GM19372 (cell line): ENCODE measurements around the gene ADH4.
"Not testable (repeated sequence)": the region's sequence is repeated elsewhere in the genome, so short reads cannot be mapped to it uniquely, and the experiment has no call there.

Experiments
- ATAC-seq: cut with Tn5 transposase; IDR thresholded peaks from one replicate; pipeline ENCODE4 v1.9.1; 2021; ENCODE audit warnings: mild to moderate bottlenecking, low read depth, moderate library complexity; ENCODE audit not compliant: unreplicated experiment

Gene ADH4

DNA sequence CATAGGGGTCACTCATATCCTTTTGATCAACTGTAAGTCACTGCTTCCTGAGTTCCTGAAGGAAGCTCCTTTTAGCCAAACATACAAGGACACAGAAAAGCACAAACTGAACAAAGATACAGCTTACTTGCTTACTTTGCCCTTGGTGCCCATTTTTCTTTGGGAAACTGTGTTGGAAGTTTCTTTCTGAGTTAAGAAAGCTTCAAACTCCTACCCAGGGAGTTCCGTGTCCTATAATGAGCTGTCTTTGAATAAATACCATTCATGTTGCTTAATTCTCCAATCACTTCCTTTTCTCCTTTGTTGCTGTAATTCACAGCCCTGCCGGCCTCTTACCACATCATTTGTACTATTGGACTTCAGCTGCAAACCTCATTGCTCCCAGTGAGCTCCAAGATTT, at the start of gene ADH4:
ADH4 (minus strand) TSS at position 228 of the 400 bp plus-strand sequence; CDS start at position 153, 75 bp downstream.
- ATAC-seq: no peak

DNA sequence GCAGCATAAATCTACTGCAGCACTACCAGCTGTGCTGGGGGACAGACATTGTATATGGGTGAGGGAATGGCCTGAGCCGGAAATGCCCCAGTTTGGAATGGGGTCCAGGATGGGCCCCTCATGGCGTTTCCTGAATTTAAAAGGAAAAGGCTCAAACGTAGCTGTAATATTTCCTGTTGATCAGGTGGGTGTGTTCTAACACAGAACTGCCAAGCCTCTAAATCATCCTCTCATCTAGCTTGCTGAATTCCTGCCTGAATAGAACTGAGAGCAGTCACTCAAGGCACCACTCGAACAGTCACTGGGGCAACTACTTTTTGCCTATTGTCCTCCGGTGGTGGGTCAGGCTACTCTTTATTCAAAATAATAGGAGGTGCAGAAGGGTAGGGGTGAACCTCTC, 46.2 kb upstream of the ADH4 start:
- ATAC-seq: no peak

DNA sequence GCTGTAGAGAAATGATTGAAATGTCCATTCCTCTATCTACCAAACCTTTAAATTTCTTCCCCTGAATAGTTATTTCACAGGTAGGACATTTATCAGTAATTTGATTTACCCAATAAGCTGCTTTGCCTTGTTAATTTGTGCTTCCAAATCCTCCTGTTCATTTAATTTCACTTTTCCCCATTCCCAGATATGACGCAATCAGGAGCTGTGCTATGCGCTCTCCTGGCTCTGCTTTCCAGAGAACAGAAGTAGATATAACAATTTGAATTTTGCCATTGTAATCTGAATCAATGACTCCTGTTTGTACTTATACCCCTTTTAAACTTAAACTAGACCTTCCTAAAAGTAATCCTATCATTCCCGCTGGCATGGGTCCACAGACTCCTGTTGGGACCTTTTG, 45.8 kb upstream of the ADH4 start:
- ATAC-seq: not testable (repeated sequence)

DNA sequence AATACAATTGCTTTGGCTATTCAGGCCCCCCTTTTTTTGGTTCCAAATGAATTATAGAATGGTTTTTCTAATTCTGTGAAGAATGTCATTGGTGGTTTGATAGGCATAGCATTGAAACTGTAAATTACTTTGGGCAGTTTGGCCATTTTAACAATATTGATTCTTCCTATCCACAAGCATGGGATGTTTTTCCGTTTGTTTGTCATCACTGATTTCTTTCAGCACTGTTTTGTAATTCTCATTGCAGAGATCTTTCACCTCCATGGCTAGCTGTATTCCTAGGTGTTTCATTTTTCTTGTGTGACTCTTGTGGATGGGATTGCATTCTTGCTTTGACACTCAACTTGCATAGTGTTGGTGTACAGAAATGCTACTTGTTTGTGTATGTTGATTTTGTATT, 41.9 kb upstream of the ADH4 start:
- ATAC-seq: no peak

DNA sequence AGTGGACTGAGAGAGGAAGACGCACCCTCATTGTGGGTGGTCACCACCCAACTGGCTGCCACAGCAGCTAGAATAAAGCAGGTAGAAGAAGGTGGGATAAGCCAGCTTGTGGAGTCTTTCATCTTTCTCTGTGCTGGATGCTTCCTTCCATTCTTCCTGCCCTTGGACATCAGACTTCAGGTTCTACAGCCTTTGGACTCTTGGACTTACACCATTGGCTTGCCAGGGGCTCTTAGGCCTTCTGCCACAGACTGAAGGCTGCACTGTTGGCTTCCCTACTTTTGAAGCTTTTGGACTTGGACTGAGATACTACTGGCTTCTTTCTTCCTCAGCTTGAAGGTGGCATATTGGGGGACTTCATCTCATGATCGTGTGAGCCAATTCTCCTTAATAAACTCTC, 41.5 kb upstream of the ADH4 start:
- ATAC-seq: no peak

DNA sequence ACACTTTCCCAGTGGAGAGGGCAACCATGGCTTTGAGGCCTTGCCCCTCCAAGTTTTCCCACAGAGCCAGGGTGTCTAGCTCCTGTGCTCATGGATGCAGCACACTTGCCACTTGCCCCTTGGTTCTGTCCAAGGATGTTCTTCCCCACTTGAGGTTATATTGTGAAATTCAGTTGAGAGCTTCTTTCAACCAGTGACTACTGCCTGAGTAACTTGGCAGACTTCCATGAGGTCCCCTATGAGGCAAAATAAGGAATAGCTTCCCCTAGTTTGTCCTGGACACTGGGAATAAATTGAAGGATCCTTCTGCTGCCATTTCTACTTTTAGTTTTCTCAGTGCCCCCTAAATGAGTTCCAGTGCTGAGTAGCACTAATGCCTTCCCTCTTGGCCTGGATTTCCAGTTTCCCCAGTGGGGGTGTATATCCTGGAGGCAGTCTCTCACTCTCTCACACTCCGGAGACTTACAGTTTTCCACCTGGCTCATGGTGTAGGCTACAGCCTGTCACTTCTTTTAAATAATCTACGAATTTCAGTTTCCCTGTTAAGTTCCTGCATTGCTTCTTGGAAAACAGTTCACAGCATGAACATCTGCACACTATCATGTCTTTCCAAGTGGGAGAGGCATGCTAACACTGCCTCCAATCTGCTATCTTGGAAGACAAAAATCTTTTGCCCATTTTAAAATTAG, 36.4 kb upstream of the ADH4 start:
- ATAC-seq: no peak

DNA sequence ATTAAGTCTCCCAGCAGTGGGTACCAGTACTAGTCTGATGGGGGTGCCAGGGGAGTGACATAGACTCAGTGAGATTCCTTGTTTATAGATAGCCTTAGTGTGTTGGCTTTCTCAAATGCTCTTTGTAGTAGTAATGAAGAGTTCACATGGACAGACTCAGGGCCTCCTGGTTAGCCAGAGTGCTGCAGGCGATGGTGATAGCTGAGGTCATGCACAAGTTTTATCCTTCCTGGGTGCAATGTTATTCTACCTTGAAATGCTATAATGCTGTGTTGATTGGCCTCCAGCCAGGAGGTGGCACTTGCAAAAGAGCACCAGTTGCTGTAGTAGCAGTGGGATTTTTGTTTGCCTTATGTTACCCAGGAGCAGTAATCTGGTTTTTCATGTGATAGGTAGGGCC, 35.5 kb upstream of the ADH4 start:
- no peak for ATAC-seq

DNA sequence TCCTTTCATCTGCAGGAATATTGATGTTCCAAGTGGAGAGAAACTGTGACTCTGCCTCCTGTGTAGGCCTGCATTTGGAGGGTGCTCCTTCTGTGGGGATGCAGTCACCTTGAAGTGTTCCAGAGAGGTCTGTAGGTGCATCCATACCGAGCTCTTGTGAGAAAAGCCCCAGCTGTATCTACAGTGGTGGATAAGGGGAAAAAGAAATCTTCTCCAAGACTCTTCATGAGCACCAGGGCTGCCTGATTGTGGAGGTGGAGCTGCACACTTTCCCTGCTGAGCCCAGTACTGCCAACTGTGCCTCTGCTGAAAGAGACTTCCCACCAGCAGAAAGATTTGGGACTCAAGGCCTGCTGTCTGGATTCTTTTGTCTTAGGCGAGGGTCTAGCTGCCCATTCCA, 35.1 kb upstream of the ADH4 start:
- no peak for ATAC-seq

DNA sequence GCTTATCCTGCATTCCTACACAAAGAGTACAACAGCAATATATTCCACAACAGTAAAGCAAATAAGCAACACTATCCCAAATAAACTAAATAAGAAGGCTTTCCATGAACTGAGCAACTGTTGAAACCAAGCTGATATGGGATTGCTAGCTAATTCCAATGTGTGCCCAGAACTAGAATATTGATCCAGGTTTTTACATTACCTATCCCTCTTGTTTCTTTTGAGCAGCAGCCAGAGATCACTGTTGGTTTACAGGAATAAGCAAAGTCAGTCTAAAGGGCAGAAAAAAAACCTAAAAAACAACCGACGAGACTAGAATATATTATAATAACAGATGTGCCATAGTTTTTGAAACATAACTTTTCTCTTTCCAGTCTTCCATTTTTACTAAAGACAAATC, 22.4 kb upstream of the ADH4 start:
- no peak for ATAC-seq

DNA sequence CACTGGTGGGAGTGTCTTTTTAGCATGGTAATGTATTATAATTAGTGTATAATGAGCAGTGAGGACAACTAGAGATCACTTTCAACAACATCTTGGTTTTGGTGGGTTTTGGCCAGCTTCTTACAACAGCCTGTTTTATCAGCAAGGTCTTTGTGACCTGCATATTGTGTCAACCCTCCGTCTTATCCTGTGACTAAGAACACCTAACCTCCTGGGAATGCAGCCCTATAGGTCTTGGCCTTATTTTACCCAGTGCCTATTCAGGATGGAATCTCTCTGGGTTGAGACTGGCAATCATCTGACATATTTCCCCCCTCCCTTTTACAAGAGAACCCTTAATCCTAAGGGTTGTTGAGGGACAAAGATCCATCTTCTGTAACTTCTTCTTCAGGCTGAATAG, 21.9 kb upstream of the ADH4 start:
- no peak for ATAC-seq

DNA sequence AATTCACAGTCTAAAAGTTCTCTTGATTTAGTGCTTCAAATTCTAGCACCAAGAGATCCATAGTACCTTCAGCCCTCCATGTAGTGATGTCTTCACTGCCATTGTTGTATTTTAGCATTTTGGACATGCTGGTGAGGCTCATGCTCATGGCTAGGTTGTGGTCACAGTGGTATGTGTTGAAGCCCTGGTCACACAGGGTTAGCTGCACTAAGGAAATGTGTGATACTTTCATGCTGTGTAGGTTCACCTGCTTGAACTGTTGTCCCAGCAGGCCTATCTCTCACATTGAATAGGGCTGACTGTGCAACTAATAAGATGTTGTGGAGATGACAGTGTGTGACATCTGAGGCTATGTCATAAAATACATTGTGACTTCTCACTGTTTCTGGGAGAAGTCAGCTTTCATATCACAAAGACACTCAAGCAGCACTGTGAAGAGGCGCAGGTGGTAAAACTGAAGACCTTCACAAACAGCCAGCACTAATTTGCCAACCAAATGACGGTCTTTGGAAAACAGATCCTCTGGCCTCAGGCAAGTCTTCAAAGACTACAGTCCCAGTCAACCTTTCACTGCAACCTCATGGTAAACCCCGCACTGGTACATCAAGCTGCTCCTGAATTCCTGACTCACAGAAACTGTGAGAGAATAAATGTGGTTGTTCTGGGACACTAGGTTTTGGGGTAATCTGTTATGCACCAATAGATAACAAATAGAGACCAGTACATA, 17.4 kb upstream of the ADH4 start:
- no peak for ATAC-seq

DNA sequence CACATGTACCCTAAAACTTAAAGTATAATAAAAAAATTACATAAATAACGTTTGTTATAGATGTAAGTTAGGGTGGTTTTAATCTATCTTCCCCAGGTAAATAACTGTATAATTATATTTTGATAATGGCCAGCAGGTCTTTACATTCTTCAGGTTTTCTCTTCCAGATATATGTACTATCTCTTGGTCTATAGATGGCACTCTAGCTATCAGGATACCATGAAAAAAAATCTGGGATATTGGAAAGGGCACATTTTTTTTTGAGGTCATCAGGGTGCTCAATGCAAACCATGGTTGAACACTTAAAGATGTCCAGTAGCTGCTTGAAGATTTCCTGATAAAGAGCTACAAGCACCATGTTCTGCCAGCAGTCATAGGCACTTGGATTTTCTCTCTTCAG, 15.6 kb upstream of the ADH4 start:
- ATAC-seq: no peak

DNA sequence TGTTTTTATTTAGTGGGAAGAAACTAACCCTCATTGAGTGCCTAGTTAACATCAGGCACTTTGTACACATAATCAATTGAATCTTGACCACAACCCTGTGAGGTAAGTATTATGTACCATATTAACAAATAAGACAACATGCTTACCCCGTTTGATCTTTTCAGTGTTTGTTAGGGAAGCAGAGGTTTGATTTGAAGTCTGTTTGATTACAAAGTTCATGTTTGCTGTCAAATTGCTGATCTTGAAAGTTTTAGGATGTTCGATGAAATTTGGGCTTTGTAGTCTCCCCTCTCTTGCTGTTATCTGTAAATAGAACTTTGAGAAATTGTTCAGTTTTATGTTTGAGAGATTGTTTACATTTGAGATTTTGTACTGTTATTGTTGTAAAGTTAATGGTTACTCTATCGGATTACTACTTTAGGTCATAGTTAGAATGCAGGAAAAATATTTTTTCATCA, 13.4 kb upstream of the ADH4 start:
- no peak for ATAC-seq

DNA sequence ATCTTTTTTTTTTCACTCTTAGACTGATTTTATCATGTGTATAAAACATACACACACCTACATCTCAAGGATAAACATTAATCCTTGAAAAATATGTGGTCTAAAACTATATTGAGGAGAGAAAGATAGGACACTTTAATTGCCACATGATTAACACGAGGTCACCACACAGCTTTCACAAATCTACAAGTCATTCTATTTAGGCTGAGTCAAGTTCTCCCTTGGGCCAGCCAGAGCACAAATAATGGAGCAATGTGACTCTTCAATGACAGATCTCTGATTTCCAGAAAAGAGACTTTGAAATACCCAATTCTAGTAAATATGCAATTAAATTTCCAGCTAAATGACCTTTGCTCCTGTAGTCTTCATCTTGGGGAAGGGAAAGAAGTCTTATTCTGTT, 12.9 kb upstream of the ADH4 start:
- no peak for ATAC-seq

DNA sequence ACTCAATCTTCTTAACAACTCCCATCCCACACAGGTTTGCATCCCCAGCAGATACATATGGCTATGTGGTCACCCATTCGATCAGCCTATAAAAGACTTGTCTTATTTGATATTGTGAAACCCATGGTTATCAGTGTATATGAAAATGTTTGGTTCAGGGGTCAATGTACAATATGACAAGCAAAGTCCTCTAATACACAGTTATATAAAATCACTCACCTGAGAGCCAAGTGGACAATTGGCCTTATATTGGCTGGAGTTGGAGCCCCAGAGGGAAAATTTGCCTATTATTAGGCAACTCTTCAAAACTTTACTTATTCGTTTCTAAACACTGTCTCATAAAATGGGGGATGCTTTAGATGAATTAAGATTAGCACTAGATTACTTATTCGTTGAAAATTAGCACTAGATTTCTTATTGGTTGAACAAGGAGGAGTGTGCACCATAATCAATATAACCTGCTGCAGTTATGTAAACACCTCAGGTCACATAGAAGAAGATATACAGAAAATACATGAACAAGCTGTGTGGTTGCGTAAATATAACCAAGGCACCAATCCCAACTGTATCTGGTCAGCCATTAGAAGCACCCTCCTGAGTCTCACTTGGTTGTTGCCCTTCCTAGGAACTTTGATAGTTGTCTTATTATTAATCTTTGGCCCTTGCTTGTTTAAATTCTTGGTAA, 10.7 kb upstream of the ADH4 start:
- ATAC-seq: no peak

DNA sequence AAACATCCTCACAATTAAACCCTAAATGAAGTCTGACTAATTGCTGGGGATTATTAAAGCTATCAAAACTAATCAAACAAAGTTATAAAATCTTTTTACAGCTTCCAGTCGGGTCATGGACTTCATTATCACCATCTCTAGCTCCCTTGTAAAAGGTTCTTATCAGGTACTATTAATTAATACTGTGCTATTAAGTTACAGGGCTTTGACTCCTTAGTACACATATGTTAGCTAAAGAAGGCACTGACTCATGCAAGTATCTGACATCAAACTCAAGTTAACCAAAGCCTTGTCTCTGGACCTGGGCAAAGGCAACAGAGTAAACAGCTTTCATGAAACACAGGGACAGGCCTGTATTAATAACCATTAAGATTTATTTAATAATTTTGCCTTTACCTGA, 7.9 kb upstream of the ADH4 start:
- no peak for ATAC-seq

DNA sequence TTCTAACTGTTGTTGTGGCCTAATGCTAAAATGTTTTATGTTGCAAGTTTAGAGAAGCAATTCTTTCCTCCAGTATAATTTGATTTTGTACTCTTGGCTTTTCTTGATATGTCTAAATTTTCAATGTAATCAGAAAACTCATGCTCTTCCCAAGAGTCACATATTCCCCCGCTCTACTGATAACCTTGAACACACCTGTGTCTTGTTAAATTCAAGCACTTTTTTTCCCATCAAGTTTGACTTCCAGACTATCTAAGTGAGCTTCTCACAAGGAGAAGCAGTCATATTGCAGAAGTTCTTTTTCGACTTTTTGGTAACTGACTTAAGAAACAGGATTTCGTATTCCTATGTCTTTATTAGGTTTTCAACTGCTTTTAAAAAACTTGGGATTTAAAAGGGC, 7.4 kb upstream of the ADH4 start:
- ATAC-seq: no peak

DNA sequence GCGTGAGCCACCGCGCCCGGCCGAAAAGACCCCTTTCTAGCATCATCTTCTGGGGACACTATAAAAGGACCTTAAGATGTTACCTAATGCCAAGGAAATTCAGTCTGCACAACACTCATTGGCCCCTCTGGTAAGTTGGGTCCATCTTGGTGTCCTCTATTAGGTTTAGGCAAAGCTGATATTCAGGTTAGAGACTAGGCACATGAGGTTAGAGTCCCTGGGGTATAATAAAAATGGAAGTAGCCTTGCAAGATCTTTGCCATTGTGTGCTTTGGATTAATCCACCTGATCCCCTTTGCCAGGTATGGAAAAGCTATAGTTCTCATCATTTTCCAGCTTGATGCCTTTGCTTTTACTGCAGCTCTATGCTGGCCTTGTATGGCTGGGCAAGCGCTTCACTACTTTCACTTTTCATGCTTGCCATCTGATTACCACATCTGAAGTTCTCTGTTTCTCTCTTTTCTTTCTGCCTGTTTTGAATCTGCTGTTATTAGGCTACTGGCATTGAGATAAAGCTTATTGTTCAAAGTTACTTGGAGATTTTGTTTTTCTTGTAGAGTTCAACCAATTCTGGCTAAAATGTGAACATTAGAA, 5.4 kb upstream of the ADH4 start:
- no peak for ATAC-seq

DNA sequence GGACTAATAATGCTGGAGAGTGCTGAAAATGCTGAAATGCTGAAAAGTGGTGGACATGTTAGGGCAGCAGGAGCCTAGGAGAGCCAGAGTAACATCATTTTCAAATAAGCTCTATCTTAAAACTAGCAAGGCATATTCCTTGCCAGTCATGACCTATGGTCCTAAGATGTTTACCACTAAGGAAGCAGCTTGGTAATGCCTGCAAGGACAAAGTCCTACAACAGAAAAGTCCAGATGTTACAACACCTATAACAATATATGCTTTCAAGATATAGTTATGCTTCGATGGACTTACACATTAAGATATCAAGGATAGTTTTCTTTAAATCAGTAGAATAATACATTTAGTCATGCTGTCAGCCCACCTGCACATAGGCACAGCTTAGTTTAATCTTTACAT, 4.5 kb upstream of the ADH4 start:
- ATAC-seq: no peak

DNA sequence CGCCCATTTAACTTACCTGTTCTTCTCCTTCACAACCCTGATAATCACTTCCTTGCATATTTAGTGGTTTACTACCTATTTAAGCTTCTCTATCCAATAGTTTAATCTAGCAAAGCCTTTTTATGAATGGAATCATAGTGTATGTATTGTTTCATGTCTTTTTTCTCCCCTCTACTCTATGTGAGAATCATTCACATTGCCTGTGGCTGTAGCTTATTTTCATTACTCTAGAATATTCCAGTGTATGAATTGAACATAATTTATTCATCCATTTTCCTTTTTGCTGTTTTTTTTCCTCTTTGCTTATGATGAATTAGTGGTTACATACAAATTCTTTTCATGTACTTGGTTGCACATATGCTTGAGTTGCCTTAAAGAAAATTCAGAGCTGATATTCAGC, 490 bp upstream of the ADH4 start:
- ATAC-seq: no peak

DNA sequence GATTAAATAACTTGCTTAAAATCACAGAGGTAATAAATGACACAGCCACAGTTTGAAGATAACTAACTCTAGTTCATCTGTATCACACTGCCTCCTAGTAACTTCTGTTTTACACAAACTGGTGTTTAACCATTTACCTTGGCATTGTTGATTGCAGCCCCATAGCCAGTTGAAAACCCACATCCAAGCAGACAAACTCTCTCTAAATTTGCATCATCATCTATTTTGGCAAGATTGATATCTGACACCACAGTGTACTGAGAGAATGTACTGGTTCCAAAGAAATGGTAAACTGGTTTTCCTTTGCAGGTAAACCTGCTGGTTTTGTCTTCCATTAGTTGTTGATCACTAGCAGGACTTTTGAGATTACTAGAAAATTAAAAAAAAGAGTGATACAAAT, 7.8 kb downstream of the ADH4 start:
- no peak for ATAC-seq
